ENCODE measurements around the gene OLFML1. TPM values are rescaled to one million over a fixed set of nuclear protein-coding genes. Genes with fewer than 3 reads are reported as not detected.

OLFML1 gene
- total and polyA plus RNA-seq, 2 of the 13 experiments (the other 11 are each of a cell fraction or from before 2014, with no cell fraction given) = 0.89 to 0.90 TPM

- TF ChIP-seq ZNF407 (CRISPR knock-in tag; IDR thresholded peaks at IDR 0.05; ENCODE audit: not compliant biosample characterization) = peak; percentile 37
- no peak for TF ChIP-seq ZNF639 (CRISPR knock-in tag; conservative IDR thresholded peaks at IDR 0.05)
- no peak for TF ChIP-seq ZKSCAN5 (CRISPR knock-in tag; IDR thresholded peaks at IDR 0.05)
- TF ChIP-seq ZBTB42 (CRISPR knock-in tag; IDR thresholded peaks at IDR 0.05) = 0 out of 2 replicates have a peak, but pooled peaks have one; percentile 38
- TF ChIP-seq EED (CRISPR knock-in tag; IDR thresholded peaks at IDR 0.05) = peak; percentile 32; the same call in 1 of the 2 replicates
- TF ChIP-seq MYPOP (CRISPR knock-in tag; IDR thresholded peaks at IDR 0.05) = no peak
- no peak for TF ChIP-seq RBAK (CRISPR knock-in tag; IDR thresholded peaks at IDR 0.05)
- TF ChIP-seq ZNF816 (CRISPR knock-in tag; IDR thresholded peaks at IDR 0.05; ENCODE audit: borderline replicate concordance) = 0 out of 2 replicates have a peak, but pooled peaks have one; percentile 15
- 0 out of 2 replicates have a peak, but pooled peaks have one; percentile 19 for TF ChIP-seq JUND (CRISPR knock-in tag; IDR thresholded peaks at IDR 0.05)
- TF ChIP-seq ZNF550 (CRISPR knock-in tag; IDR thresholded peaks at IDR 0.05; ENCODE audit: borderline replicate concordance) = 0 out of 2 replicates have a peak, but pooled peaks have one; percentile 31
- peak; percentile 44; the same call in 1 of the 2 replicates for TF ChIP-seq ZNF609 (CRISPR knock-in tag; IDR thresholded peaks at IDR 0.05; ENCODE audit: borderline replicate concordance)
- no peak for TF ChIP-seq ZNF576 (CRISPR knock-in tag; IDR thresholded peaks at IDR 0.05)
- no peak; the same call in 1 of the 2 replicates for TF ChIP-seq NFKB2 (CRISPR knock-in tag; IDR thresholded peaks at IDR 0.05; ENCODE audit: borderline replicate concordance)
Observed at GRCh38 chr11:7514099-7514591, 28.8 kb downstream of the OLFML1 start (continued).

Data from HepG2 (cell line).